Panc1 (cell line): Measurements from ENCODE around the gene ADGRA1. TPM values are rescaled to one million over a fixed set of nuclear protein-coding genes. Genes with fewer than 3 reads are reported as not detected.

ENCODE experiments used
- ATAC-seq: fragments of 200-7000 bp; cut with Tn5 transposase; 2 replicates; pipeline ENCODE4 v1.9.1; 2020; ENCODE audit warnings: mild to moderate bottlenecking, moderate library complexity
- BruUV-seq: library from RNA; stranded (reverse); fragments of 400-500 nt; replicated peaks from 2 replicates; lab custom pipeline; 2021; lab: Mats Ljungman, UMichigan
- CTCF ChIA-PET: fragments of 300-600 bp; sonication (Branson Sonifier 250); formaldehyde crosslinking; loops from one replicate; lab custom pipeline; 2022; ENCODE audit warnings: antibody characterized with exemption; lab: Charles Lee
- POLR2A ChIA-PET: fragments of 300-600 bp; sonication (Branson Sonifier 250); formaldehyde crosslinking; loops from one replicate; lab custom pipeline; 2022; ENCODE audit warnings: antibody characterized with exemption; lab: Charles Lee
- DNase-seq: peaks from one replicate; pipeline ENCODE4 v3.0.0-alpha.2; 2010; ENCODE audit warnings: low read depth, low spot score
- H3K27ac ChIP-seq: 2 replicates; pipeline ENCODE4 v1.5.1; 2011; ENCODE audit warnings: mild to moderate bottlenecking, low read length, inconsistent platforms
- H3K27me3 ChIP-seq: fragments of 200-500 bp; sonication (Bioruptor generic); 2 replicates; pipeline ENCODE4 v1.6.0; 2014; ENCODE audit warnings: low read length, inconsistent platforms; ENCODE audit not compliant: control insufficient read depth, insufficient read depth
- H3K36me3 ChIP-seq: fragments of 200-500 bp; sonication (Bioruptor generic); 2 replicates; pipeline ENCODE4 v1.5.1; 2014; ENCODE audit warnings: inconsistent platforms, mild to moderate bottlenecking, low read length, moderate library complexity; ENCODE audit not compliant: control insufficient read depth, insufficient read depth
- H3K4me1 ChIP-seq: 2 replicates; pipeline ENCODE4 v1.5.1; 2011; ENCODE audit warnings: inconsistent platforms, mild to moderate bottlenecking, low read length, moderate library complexity; ENCODE audit not compliant: control insufficient read depth, insufficient read depth
- H3K4me3 ChIP-seq, 2 experiments: 2 replicates each; pipeline ENCODE4 v1.5.1; 2011 to 2012; ENCODE audit warnings: low read depth in 2 of 2, low read length in 2 of 2, mild to moderate bottlenecking in 2 of 2, inconsistent platforms in 1 of 2, moderate library complexity in 1 of 2
- H3K9me3 ChIP-seq: fragments of 200-500 bp; sonication (Bioruptor generic); 2 replicates; pipeline ENCODE4 v1.5.1; 2014; ENCODE audit warnings: low read depth, mild to moderate bottlenecking, inconsistent platforms, low read length, moderate library complexity; ENCODE audit not compliant: control insufficient read depth, insufficient read depth
- CTCF ChIP-seq: fragments of 450-650 bp; IDR thresholded peaks from 2 replicates; pipeline ENCODE4 v1.5.1; 2017; ENCODE audit warnings: mild to moderate bottlenecking
- POLR2AphosphoS5 ChIP-seq: IDR thresholded peaks from 2 replicates; pipeline ENCODE4 v1.6.1; 2012; ENCODE audit warnings: mild to moderate bottlenecking, low read depth, low read length, moderate library complexity
- REST ChIP-seq, 2 experiments: IDR thresholded peaks; 2 replicates each; pipeline ENCODE4 v1.6.1; 2011 to 2012; ENCODE audit warnings: low read depth in 2 of 2, control low read depth in 1 of 2, low read length in 1 of 2, mild to moderate bottlenecking in 1 of 2, moderate library complexity in 1 of 2; ENCODE audit not compliant: insufficient read depth in 1 of 2
- SIN3A ChIP-seq: IDR thresholded peaks from 2 replicates; pipeline ENCODE4 v1.6.1; 2012; ENCODE audit warnings: low read depth, mild to moderate bottlenecking, low read length, moderate library complexity, borderline replicate concordance; ENCODE audit not compliant: insufficient read depth
- TCF7L2 ChIP-seq: IDR thresholded peaks from 2 replicates; pipeline ENCODE4 v1.6.1; 2011; ENCODE audit warnings: mild to moderate bottlenecking, low read depth, low read length, inconsistent platforms
- in situ Hi-C: cut with HindIII; loops from 2 replicates; pipeline ENCODE4 v1.10.0; 2016; ENCODE audit warnings: low sequenced_read_pairs, low pct_unique_long_range_greater_than_20kb
- intact Hi-C: fragments of 100-400 bp; cut with micrococcal nuclease; formaldehyde crosslinking; loops from one replicate; pipeline ENCODE4 v1.10.0; 2022; ENCODE audit not compliant: unreplicated experiment
- total RNA-seq: library from RNA; stranded (reverse); gene quantifications from one replicate; pipeline ENCODE4 v1.2.1, GENCODE V29; 2021; ENCODE audit not compliant: unreplicated experiment

ADGRA1 gene
- total RNA-seq, 1 experiment from 2014 or later = 0.05 TPM

DNA sequence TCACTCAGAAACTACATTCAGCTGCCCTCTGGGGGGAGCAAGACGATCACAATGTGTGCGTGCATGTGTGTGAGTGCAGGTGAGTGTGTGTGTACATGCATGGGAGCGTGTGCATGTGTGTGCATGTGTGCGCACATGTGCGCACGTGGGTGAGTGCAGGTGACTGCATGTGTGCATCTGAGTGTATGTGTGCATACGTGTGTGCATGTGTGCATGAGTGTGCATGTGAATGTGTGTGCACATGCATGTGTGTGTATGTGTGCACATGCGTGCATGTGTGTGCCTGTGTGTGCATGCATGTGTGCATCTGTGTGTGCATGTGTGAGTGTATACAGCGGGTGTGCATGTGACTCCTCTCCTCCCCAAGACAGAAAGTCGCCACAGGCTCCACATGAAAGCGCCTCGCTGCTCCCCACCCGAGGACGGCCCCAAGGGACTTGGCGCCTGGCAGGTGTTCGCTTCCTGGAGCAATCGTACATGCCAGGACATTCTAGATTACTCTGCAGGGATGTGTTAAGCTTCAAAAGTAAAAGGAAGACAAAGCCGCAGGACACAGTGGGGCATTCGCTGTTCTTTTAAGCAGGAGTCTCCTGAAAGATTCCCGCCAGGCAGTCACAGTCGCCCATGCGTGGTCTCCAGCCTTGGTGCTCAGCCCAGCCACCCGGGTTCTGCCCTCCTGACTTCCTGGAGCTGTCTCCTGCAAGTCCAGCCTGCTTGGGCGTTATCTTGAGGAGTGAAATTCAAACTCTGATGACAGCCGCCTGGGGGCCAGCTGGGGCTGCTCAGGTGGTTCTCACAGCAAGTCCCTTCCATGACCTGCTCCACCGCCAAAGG, 42.0 kb upstream of the ADGRA1 start:
- POLR2A ChIA-PET = no interaction called here
- no TSS peak for BruUV-seq
- ATAC-seq = no peak

DNA sequence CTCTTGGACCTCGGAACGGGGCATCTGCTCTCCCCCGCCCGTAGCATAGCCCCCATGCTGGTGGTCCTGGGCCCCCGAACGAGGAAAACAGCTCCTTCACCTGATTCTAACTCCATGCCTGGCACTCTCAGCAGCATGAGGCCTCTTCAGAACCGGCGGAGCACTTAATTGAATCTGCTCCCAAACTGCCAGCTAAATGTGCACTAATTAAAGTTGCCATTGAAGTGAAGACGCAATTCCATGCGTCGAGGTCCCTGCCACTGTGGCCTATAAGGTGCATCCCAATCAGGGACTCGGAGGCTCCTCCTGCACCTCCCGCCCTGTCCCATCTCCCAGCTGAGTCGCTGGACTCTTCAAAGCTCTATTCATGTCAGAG, 41.3 kb upstream of the ADGRA1 start:
- POLR2A ChIA-PET = no interaction called here
- no peak overlapping the region for H3K27ac ChIP-seq
- no TSS peak for BruUV-seq
- in situ Hi-C loops = no loop called here
- no peak for ATAC-seq
- no peak for DNase-seq
- H3K4me1 ChIP-seq = no peaks in the 10 kb centered on the region
- TF ChIP-seq POLR2AphosphoS5 (no peak), TCF7L2 (no peak), CTCF (no peak), SIN3A (no peak), REST (IDR thresholded peaks at IDR 0.05; ENCODE audit: insufficient read depth in 1 of 2, low read depth in 2 of 2, low read length in 1 of 2) (no peak)
- intact Hi-C loops = no loop called here
- no peaks in the 10 kb centered on the region for H3K36me3 ChIP-seq
- CTCF ChIA-PET = no interaction called here
- H3K4me3 ChIP-seq = no peak overlapping the region
- peaks cover 2% of the 10 kb centered on the region; the same call in 1 of the 2 replicates for H3K27me3 ChIP-seq
- H3K9me3 ChIP-seq = no peaks in the 10 kb centered on the region

More for the DNA sequence above, 42.0 kb upstream of the ADGRA1 start:
- no peak overlapping the region for H3K27ac ChIP-seq
- no peak overlapping the region for H3K4me3 ChIP-seq
- in situ Hi-C loops (no loop called here), intact Hi-C loops (no loop called here)
- H3K36me3 ChIP-seq = no peaks in the 10 kb centered on the region
- H3K4me1 ChIP-seq = no peaks in the 10 kb centered on the region
- H3K27me3 ChIP-seq = peaks cover 2% of the 10 kb centered on the region; the same call in 1 of the 2 replicates
- no peaks in the 10 kb centered on the region for H3K9me3 ChIP-seq
- TF ChIP-seq CTCF (no peak), TCF7L2 (no peak), SIN3A (no peak), REST (IDR thresholded peaks at IDR 0.05; ENCODE audit: insufficient read depth in 1 of 2, low read depth in 2 of 2, low read length in 1 of 2) (no peak), POLR2AphosphoS5 (no peak)
- CTCF ChIA-PET = no interaction called here
- no peak for DNase-seq
